ENCODE results near the gene CDK15. TPM values are rescaled to one million over a fixed set of nuclear protein-coding genes. Genes with fewer than 3 reads are reported as not detected.

Gene CDK15
- total RNA-seq, 3 donors from 2014 or later = 0.33 to 4.6 (median 2.2) TPM

DNA sequence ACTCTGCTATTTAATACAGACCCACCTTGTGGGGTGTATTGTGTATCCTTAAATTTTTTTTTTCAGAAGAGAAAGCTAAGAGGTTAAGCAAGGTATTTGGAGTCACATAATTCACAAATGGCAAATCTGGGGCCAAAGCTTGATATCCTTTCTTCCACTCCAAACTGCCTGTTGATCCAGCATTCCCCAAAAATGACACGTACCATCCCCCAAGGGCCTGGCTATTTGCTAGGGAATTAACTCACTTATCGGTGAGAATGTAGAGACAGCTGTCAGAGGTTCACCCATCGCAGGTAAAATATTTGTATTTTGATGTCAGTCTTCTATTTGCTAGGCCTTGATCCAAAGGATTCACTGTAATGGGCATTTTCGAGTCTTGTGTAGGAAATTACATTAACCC is 123.7 kb downstream of the CDK15 start:
- H3K4me3 ChIP-seq = no peak overlapping the region
- no peak for DNase-seq (ENCODE audit: low spot score in 2 of 2)
- no peaks in the 10 kb centered on the region for H3K9me3 ChIP-seq
- intact Hi-C loops (cut with DNase I; ENCODE audit: low total_unique reads) = no loop called here
- no peaks in the 10 kb centered on the region for H3K4me1 ChIP-seq
- no peaks in the 10 kb centered on the region for H3K36me3 ChIP-seq
- H3K27me3 ChIP-seq = no peaks in the 10 kb centered on the region
- TF ChIP-seq, protein P1, sequence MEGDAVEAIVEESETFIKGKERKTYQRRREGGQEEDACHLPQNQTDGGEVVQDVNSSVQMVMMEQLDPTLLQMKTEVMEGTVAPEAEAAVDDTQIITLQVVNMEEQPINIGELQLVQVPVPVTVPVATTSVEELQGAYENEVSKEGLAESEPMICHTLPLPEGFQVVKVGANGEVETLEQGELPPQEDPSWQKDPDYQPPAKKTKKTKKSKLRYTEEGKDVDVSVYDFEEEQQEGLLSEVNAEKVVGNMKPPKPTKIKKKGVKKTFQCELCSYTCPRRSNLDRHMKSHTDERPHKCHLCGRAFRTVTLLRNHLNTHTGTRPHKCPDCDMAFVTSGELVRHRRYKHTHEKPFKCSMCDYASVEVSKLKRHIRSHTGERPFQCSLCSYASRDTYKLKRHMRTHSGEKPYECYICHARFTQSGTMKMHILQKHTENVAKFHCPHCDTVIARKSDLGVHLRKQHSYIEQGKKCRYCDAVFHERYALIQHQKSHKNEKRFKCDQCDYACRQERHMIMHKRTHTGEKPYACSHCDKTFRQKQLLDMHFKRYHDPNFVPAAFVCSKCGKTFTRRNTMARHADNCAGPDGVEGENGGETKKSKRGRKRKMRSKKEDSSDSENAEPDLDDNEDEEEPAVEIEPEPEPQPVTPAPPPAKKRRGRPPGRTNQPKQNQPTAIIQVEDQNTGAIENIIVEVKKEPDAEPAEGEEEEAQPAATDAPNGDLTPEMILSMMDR (IDR thresholded peaks at IDR 0.05) = no peak
- TF ChIP-seq POLR2A (IDR thresholded peaks at IDR 0.05) = no peak
- TF ChIP-seq POLR2AphosphoS5 (IDR thresholded peaks at IDR 0.05) = no peak
- no peak overlapping the region for H3K27ac ChIP-seq

DNA sequence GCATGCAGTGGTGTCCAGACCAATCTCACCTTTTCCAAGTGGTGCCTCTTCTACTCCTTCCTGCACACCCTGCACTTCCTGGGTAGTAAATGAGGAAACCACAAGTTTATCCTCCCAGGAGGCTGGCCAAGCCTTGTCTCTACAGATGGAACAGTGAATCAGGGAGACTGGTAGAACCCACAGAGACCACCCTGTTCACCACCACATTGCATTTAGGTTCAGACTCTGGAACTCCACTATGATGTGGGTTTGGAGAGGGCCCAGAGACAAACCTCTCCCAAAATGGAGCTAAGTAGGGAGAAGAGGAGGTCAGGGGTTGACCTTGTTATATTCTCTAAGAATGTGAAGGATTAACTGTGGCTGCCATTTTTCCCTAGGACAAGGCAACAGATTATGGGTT is 124.5 kb downstream of the CDK15 start:
- Histone ChIP-seq H3K27ac (no peak overlapping the region), H3K9me3 (no peaks in the 10 kb centered on the region), H3K4me1 (no peaks in the 10 kb centered on the region), H3K36me3 (no peaks in the 10 kb centered on the region), H3K4me3 (no peak overlapping the region), H3K27me3 (no peaks in the 10 kb centered on the region)
- DNase-seq (ENCODE audit: low spot score in 2 of 2) = no peak
- TF ChIP-seq, protein P1 (IDR thresholded peaks at IDR 0.05) = no peak
- no peak for TF ChIP-seq POLR2AphosphoS5 (IDR thresholded peaks at IDR 0.05)
- TF ChIP-seq POLR2A (IDR thresholded peaks at IDR 0.05) = no peak
- intact Hi-C loops (cut with DNase I; ENCODE audit: low total_unique reads) = no loop called here

DNA sequence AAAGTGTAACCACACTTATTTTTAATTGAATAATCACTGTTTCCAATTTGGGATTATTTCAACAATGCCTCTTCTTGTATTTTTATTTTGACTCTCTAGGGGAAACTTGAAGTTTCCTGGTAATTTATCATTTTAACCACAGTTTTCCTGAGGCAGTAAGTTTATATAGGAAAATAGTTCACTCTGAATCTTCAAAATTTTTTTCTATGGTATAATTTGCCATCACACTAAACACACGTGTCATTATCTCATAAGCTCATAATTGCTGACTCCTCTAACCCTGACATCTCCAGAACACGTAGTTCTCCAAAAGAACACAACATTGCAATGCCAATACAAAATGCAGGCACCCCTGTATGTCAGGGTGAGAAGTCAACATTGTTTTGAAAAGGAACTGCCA is 125.1 kb downstream of the CDK15 start:
- Histone ChIP-seq H3K9me3 (no peaks in the 10 kb centered on the region), H3K27me3 (no peaks in the 10 kb centered on the region), H3K27ac (peak overlapping the region in 1 of 2 donors; percentile 63), H3K4me3 (no peak overlapping the region), H3K36me3 (no peaks in the 10 kb centered on the region), H3K4me1 (no peaks in the 10 kb centered on the region)
- TF ChIP-seq POLR2A (IDR thresholded peaks at IDR 0.05) = no peak
- TF ChIP-seq POLR2AphosphoS5 (IDR thresholded peaks at IDR 0.05) = no peak
- TF ChIP-seq, protein P1 (IDR thresholded peaks at IDR 0.05) = no peak
- intact Hi-C loops (cut with DNase I; ENCODE audit: low total_unique reads) = no loop called here
- DNase-seq (ENCODE audit: low spot score in 2 of 2) = no peak

DNA sequence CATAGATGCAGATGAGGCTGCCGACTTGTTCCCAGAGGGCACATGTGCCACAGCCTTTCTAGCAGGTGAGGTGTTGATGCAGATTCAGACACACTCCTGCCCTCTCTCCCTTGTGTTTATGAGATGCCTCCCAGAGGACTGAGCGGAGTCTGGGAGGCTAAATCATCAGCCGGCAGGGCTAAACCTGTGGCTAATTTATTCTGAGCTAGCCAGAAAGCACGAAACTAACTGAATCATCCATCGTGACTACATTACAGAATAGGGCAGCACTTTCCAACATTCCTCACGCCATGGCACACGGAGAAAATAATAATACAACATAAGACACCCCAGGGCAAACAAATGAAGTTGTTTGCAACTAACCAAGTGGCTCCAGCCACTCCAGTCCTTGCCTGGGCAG is 125.6 kb downstream of the CDK15 start:
- no peak for DNase-seq (ENCODE audit: low spot score in 2 of 2)
- peak overlapping the region; percentile 34 to 63 for H3K27ac ChIP-seq
- intact Hi-C loops (cut with DNase I; ENCODE audit: low total_unique reads) = no loop called here
- H3K4me3 ChIP-seq = no peak overlapping the region
- H3K4me1 ChIP-seq = no peaks in the 10 kb centered on the region
- H3K36me3 ChIP-seq = no peaks in the 10 kb centered on the region
- H3K9me3 ChIP-seq = no peaks in the 10 kb centered on the region
- TF ChIP-seq POLR2AphosphoS5 (IDR thresholded peaks at IDR 0.05) (no peak), POLR2A (IDR thresholded peaks at IDR 0.05) (no peak)
- TF ChIP-seq, protein P1 (IDR thresholded peaks at IDR 0.05) = no peak
- H3K27me3 ChIP-seq = no peaks in the 10 kb centered on the region

DNA sequence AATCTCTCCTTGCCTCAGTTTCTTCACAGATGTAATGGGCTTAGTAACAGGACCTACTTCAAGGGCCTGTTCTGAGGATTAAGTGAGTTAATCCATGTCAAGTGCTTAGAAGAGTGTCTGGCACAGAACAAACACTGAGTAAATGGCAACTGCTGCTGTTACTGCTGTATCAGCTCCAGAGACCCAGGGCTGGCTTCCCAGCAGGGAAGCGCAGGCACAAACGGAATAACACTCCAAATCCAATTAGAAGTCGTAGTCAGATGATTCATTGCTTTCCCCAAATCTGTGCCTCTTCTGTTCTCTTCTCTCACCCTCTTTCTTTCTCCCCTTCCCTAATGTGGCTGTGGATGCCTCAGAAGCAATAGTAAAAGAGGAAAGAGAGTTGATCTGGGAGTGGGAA is 126.2 kb downstream of the CDK15 start:
- intact Hi-C loops (cut with DNase I; ENCODE audit: low total_unique reads) = no loop called here
- H3K27ac ChIP-seq = peak overlapping the region; percentile 34 to 63
- no peak for DNase-seq (ENCODE audit: low spot score in 2 of 2)
- H3K9me3 ChIP-seq = no peaks in the 10 kb centered on the region
- TF ChIP-seq POLR2AphosphoS5 (IDR thresholded peaks at IDR 0.05) (no peak), POLR2A (IDR thresholded peaks at IDR 0.05) (no peak)
- TF ChIP-seq, protein P1 (IDR thresholded peaks at IDR 0.05) = no peak
- H3K27me3 ChIP-seq = no peaks in the 10 kb centered on the region
- H3K4me1 ChIP-seq = no peaks in the 10 kb centered on the region
- no peaks in the 10 kb centered on the region for H3K36me3 ChIP-seq
- no peak overlapping the region for H3K4me3 ChIP-seq
